NCI-H2081 treated with DMSO at 0.1 percent for 48 hours (cell line): Measurements from ENCODE around the gene C3orf85.
A peak's percentile ranks its signal among the peaks of the same experiment; 100 is the strongest.
"Not testable (repeated sequence)": the region's sequence is repeated elsewhere in the genome, so short reads cannot be mapped to it uniquely, and the experiment has no call there.

Source experiments
- DNase-seq: peaks from one replicate; lab custom pipeline; 2025; lab: John Stamatoyannopoulos, UW

The C3orf85 gene

GRCh38 chr3:109136523-109136922 is at the start of gene C3orf85:
TSS of gene C3orf85 (plus strand) at chr3:109136719. CDS start at chr3:109136848, 129 bp downstream.
- no peak for DNase-seq

GRCh38 chr3:109089265-109089664 is 47.3 kb upstream of the C3orf85 start:
- DNase-seq, result no peak

GRCh38 chr3:109091846-109092245 is 44.7 kb upstream of the C3orf85 start:
- no peak for DNase-seq

GRCh38 chr3:109093561-109093960 is 43.0 kb upstream of the C3orf85 start:
- no peak for DNase-seq

- no peak for DNase-seq
These were observed 41.4 kb upstream of the C3orf85 start for GRCh38 chr3:109095166-109095565.

GRCh38 chr3:109098079-109098644 is 38.4 kb upstream of the C3orf85 start:
- DNase-seq, result no peak

GRCh38 chr3:109109574-109109973 is 26.9 kb upstream of the C3orf85 start:
- no peak for DNase-seq

- no peak for DNase-seq
These were observed 23.4 kb upstream of the C3orf85 start for GRCh38 chr3:109112946-109113760.

GRCh38 chr3:109114746-109115145 is 21.8 kb upstream of the C3orf85 start:
- no peak for DNase-seq

- no peak for DNase-seq
These were observed 21.1 kb upstream of the C3orf85 start for GRCh38 chr3:109115451-109115850.

- no peak for DNase-seq
These were observed 20.5 kb upstream of the C3orf85 start for GRCh38 chr3:109116031-109116430.

GRCh38 chr3:109117939-109118338 is 18.6 kb upstream of the C3orf85 start, which contains the start of gene MORC1:
TSS of gene MORC1 (minus strand) at chr3:109118134. CDS start at chr3:109118059, 75 bp downstream.
- DNase-seq, result no peak

- DNase-seq, result no peak
These were observed 17.9 kb upstream of the C3orf85 start for GRCh38 chr3:109118584-109118983.

- no peak for DNase-seq
These were observed 13.8 kb upstream of the C3orf85 start for GRCh38 chr3:109122690-109123089.

- DNase-seq, result no peak
These were observed 10.6 kb upstream of the C3orf85 start for GRCh38 chr3:109125902-109126301.

GRCh38 chr3:109127553-109127952 is 9.0 kb upstream of the C3orf85 start:
- no peak for DNase-seq

- no peak for DNase-seq
These were observed 5.2 kb upstream of the C3orf85 start for GRCh38 chr3:109131276-109131675.

GRCh38 chr3:109132801-109133473 is 3.6 kb upstream of the C3orf85 start:
- no peak for DNase-seq

- not testable (repeated sequence) for DNase-seq
These were observed 3.1 kb upstream of the C3orf85 start for GRCh38 chr3:109133474-109133816.

- DNase-seq, result peak; percentile 36
These were observed 1.2 kb downstream of the C3orf85 start for GRCh38 chr3:109137761-109138160.

GRCh38 chr3:109140318-109140717 is 3.8 kb downstream of the C3orf85 start:
- no peak for DNase-seq

- DNase-seq, result no peak
These were observed 7.1 kb downstream of the C3orf85 start for GRCh38 chr3:109143646-109144045.

- DNase-seq, result no peak
These were observed 12.6 kb downstream of the C3orf85 start for GRCh38 chr3:109149078-109149477.
